ENCODE results near the gene NEUROD2. TPM values are rescaled to one million over a fixed set of nuclear protein-coding genes. Genes with fewer than 3 reads are reported as not detected.

The NEUROD2 gene
- total RNA-seq, 2 donors from 2014 or later: not detected

DNA sequence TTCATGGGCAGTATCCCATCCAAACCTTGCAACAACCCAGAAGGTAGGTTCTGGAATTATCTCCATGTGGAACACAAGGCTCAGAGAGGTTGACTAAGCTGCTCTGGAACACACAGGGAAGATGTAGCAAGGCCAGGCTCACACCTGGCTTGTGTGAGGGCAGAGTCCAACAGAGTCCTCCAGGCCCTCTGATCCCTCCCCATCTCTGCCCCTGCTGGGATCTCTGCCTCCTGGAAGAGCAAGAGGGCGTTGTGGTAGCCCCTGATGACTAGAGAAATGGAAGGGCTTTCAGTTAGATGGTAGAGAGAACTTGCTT is 12.0 kb upstream of the NEUROD2 start:
- Mint-ChIP-seq H3K4me1 (ENCODE audit: low read depth) (peaks cover 23% of the 10 kb centered on the region), H3K27ac (no peak overlapping the region), H3K9me3 (no peaks in the 10 kb centered on the region), H3K36me3 (ENCODE audit: insufficient read depth in 2 of 2) (no peaks in the 10 kb centered on the region), H3K27me3 (ENCODE audit: low read depth) (peaks cover 27% of the 10 kb centered on the region), H3K4me3 (no peak overlapping the region)
- ATAC-seq (replicated peaks in 1 of 2) (no peak), DNase-seq (no peak)

DNA sequence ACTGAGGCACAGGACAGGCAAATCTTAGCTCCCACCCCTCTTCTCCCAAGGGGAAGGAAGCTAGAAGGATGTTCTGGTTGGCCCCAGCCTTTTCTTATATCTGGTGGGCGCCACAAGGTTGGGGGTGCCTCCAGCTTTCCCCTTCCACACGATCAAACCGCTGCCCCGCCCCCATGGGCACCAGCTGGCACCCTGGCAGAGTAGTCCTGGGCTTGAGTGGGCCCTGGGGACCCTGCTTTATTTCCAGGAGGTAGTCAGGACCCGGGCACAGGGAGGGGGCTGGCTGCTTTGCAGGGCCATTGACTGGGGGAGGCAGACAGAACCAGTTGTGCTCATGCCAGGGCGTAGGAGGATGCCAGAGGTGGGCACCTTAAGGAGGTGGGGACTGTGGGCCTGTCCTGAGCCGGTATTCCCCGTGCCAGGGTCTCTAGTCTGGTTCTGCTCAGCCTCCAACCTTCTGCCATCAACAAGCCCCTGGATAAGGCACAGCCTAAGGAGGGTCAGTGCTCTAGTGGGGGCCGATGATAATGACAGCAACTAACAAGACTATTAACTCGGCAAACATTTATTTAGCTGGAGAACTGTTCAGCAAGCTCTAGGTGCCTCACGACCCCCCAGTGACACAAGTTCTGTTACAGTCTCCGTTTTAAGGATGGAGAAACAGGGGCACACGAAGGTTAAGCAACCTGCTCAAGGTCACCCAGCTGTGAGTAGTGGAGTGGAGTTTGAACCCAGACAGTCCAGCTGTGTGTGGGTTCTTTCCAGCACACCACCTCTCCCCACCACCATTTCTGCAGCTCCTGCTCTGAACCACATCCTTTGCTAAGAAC is 11.5 kb upstream of the NEUROD2 start:
- Mint-ChIP-seq H3K4me1 (ENCODE audit: low read depth) (peaks cover 23% of the 10 kb centered on the region), H3K9me3 (no peaks in the 10 kb centered on the region), H3K36me3 (ENCODE audit: insufficient read depth in 2 of 2) (no peaks in the 10 kb centered on the region), H3K27ac (no peak overlapping the region), H3K4me3 (no peak overlapping the region), H3K27me3 (ENCODE audit: low read depth) (peaks cover 22% of the 10 kb centered on the region)
- no peak for DNase-seq
- ATAC-seq (replicated peaks in 1 of 2): no peak

DNA sequence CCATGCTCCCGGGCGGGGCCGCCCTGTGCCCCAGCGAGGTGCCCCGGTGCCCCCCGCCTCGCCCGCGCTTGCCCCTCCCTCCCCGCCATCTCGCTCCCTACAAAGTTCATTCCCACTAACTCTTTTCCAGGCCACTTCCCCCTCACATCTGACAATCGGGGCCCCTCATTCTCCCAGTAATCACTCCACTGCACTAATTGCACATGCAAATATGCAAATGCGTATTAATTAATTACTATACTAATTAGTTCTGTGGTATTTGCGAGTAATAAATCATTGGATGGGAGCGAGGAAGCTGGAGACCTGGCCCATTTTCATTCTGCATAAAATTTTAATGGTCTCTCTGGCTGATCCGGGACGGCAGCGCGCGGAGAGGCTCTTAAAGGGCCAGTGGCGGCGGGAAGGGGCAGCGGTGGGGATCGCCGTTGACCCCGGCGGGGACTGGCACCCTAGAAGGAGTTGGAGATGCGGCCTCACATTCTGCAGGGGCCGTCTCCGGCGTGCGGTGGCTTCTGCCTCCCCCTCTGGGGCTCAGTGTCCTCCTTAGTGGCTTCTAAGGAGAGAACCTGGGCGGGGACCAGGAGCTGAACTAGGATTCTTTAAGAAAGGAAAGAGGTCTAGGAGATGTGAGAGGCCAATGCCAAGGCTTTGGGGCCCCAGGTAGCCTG is 10.7 kb upstream of the NEUROD2 start:
- Mint-ChIP-seq H3K4me3 (peak overlapping the region; percentile 81 to 85), H3K27ac (no peak overlapping the region), H3K27me3 (ENCODE audit: low read depth) (peaks cover 22% of the 10 kb centered on the region), H3K36me3 (ENCODE audit: insufficient read depth in 2 of 2) (no peaks in the 10 kb centered on the region), H3K4me1 (ENCODE audit: low read depth) (peaks cover 17% of the 10 kb centered on the region), H3K9me3 (no peaks in the 10 kb centered on the region)
- ATAC-seq (replicated peaks in 1 of 2): no peak
- DNase-seq: no peak

DNA sequence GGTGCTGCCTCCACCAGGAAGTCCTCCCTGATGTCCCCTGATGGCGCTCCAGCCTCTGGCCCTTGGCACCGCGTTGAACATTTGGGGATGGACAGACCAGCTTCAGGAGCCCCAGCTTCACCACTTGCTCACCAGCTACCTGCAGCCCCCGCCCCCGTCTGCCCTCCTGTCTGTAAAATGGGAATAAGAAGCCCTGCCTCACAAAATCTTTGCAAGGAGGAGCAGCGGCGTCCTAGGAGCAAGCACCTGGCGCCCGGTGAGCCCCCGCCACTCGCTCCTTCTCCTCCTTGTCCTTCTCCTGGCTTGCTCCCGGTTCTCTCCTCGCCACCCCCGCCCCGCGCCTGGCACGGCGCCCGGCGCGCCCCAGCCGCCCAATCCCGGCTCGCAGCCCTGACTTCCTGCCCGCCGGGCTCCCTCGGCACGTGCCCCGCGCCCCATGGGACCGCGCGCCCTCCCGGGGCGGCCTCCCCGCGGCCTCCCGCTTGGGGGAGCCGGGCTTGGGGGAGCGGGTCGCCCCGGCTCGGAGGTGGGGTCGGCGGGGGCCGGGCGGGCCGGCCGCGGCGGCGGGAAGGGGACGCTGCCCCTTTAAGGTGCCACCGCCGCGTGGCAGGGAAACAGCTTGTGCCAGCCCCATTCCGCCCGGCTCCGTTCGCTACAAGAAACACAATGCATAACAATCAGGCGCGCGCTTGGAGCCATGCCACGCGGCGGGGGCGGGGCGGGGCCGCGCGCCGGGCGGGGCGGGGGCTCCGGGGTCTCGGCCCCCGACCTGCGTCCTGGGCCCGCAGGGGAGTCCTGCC is 9.9 kb upstream of the NEUROD2 start:
- Mint-ChIP-seq H3K4me3 (peak overlapping the region; percentile 81 to 85), H3K9me3 (no peaks in the 10 kb centered on the region), H3K4me1 (ENCODE audit: low read depth) (peaks cover 10% of the 10 kb centered on the region), H3K27me3 (ENCODE audit: low read depth) (peaks cover 22% of the 10 kb centered on the region), H3K36me3 (ENCODE audit: insufficient read depth in 2 of 2) (no peaks in the 10 kb centered on the region), H3K27ac (no peak overlapping the region)
- peak; percentile 58 to 61 for DNase-seq
- ATAC-seq (replicated peaks in 1 of 2): peak; percentile 27 to 43

DNA sequence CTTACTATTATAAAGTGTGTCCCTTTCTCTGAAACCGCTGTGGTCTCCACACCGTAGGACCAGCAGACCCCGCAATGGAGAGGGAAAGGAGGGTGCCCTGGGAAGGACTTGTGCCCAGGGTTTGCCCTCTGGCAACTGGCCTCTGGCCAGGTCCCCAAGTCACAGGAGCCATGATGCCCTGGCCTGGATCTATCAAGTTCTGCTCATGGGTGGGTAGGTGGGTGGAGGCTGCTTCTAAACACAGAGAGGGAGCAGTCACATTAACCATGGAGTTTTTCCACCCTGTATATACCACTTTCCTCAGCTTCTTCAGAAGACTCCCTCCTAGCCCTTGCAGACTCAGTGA is 9.4 kb upstream of the NEUROD2 start:
- Mint-ChIP-seq H3K36me3 (ENCODE audit: insufficient read depth in 2 of 2) (no peaks in the 10 kb centered on the region), H3K4me3 (peak overlapping the region; percentile 59 to 65), H3K4me1 (ENCODE audit: low read depth) (peaks cover 4% of the 10 kb centered on the region), H3K9me3 (no peaks in the 10 kb centered on the region), H3K27me3 (ENCODE audit: low read depth) (peaks cover 22% of the 10 kb centered on the region), H3K27ac (no peak overlapping the region)
- ATAC-seq (replicated peaks in 1 of 2): no peak
- DNase-seq: no peak

DNA sequence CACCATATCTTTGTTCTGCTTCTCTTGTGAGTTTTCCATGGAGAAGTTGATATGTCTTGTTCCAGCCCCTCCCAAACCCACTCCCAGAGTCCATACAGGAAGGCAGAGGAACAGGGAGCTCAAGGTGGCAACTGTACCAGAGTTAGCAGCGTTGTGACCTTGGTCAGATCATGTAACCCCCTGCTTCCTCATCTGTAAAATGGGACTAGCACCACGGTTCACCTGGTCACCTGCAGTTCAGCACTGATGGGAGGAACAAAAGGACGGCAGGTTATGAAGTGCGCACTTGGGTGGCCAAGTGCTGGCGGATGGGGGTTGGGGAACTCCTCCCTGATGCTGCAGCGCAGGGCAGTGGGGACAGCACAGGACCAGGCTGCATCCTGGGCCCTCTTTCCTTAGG is 7.7 kb upstream of the NEUROD2 start:
- Mint-ChIP-seq H3K4me1 (ENCODE audit: low read depth) (no peaks in the 10 kb centered on the region), H3K4me3 (no peak overlapping the region), H3K36me3 (ENCODE audit: insufficient read depth in 2 of 2) (no peaks in the 10 kb centered on the region), H3K9me3 (no peaks in the 10 kb centered on the region), H3K27ac (no peak overlapping the region), H3K27me3 (ENCODE audit: low read depth) (peaks cover 28% of the 10 kb centered on the region)
- no peak for DNase-seq
- no peak for ATAC-seq (replicated peaks in 1 of 2)

DNA sequence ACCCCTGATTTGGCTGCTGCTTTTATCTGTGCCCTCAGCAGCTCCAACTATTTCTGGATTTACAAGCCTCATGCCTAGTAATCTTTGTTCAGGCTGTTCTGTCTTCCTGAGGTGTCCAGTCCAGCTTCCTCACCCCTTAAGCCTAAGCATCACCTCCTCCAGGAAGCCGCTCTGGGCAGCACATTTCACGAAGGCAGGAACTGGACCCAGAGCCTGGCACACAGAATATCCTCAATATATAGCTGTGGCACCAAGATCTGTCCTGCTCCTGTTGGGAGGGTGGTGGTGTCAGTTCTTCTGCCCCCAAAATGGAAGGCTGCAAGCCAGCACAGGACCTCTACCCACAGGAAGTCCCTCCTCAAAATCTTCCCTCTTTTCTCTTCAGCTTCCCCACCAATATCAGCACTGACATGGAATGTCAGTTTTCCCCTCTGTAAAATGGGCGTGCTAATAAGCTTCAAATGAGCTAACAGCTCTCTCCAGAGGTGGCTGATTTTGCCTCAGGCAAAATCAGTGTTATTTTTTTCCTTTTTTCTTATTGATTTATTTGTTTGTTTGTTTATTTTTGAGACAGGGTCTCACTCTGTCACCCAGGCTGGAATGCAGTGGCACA is 6.9 kb upstream of the NEUROD2 start:
- Mint-ChIP-seq H3K4me3 (no peak overlapping the region), H3K36me3 (ENCODE audit: insufficient read depth in 2 of 2) (no peaks in the 10 kb centered on the region), H3K9me3 (no peaks in the 10 kb centered on the region), H3K27me3 (ENCODE audit: low read depth) (peaks cover 26% of the 10 kb centered on the region), H3K4me1 (ENCODE audit: low read depth) (no peaks in the 10 kb centered on the region), H3K27ac (no peak overlapping the region)
- no peak for DNase-seq
- ATAC-seq (replicated peaks in 1 of 2): no peak

DNA sequence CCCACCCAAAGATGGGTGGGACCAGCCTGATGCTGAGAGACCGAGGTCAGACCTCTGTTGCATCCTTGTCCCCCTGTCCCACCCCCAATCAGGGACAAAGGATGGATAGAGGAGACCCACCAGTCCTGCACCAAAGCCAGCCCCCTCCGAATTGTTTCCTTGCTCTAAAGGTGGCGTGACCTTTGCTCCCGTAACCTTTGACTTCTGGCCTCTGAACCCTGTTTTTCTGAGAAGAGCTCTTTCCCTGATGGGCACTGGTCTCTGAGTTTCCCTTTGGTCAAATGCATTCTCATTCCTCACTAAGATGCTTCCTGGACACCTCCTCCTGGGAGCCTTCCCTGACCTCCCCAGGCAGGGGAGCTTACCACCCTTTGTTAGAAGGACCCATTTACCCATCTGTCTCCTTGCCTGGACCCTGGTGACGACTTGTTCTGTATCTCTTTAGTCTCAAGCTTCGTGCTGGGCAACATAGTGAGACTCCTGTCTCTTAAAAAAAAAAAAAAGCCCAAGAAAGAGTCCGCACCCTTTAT is 5.3 kb upstream of the NEUROD2 start:
- ATAC-seq (replicated peaks in 1 of 2) (no peak), DNase-seq (no peak)
- Mint-ChIP-seq H3K4me3 (no peak overlapping the region), H3K27me3 (ENCODE audit: low read depth) (peaks cover 37% of the 10 kb centered on the region), H3K27ac (no peak overlapping the region), H3K9me3 (no peaks in the 10 kb centered on the region), H3K36me3 (ENCODE audit: insufficient read depth in 2 of 2) (no peaks in the 10 kb centered on the region), H3K4me1 (ENCODE audit: low read depth) (no peaks in the 10 kb centered on the region)

DNA sequence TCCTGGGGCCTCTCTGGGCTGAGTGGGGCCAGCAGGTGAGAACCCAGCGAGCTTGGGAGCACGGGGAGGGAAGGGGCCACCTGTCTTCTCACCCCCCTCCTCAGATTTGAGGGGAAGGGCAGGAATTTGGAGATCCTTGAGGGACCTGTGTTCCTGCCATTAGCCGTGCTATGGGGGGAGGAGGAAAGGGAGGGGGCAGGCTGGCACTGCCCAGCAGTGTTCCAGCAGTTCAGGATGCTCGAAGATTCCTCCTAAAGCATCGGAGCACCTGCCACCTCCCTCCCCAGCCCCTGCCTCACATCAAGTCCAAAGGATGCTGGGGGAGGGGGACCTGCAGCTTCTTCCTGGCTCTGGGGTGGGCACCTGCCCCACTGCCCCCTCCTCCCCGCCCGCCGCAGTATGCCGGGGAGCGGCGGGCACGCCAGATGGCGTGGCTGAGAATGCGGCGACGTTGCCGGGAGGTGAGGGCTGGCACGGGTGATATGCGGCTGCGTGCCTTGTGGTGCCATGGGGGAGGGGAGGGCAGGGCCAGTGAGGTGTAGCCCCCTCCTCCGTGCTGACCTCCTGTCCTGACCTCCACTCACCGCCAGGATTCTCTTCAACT is 4.7 kb upstream of the NEUROD2 start:
- ATAC-seq (replicated peaks in 1 of 2) (no peak), DNase-seq (no peak)
- H3K27ac Mint-ChIP-seq: no peak overlapping the region
- H3K27me3 Mint-ChIP-seq (ENCODE audit: low read depth): peaks cover 38% of the 10 kb centered on the region
- no peaks in the 10 kb centered on the region for H3K36me3 Mint-ChIP-seq (ENCODE audit: insufficient read depth in 2 of 2)
- no peak overlapping the region for H3K4me3 Mint-ChIP-seq
- H3K9me3 Mint-ChIP-seq: no peaks in the 10 kb centered on the region
- H3K4me1 Mint-ChIP-seq (ENCODE audit: low read depth): peaks cover 2% of the 10 kb centered on the region

DNA sequence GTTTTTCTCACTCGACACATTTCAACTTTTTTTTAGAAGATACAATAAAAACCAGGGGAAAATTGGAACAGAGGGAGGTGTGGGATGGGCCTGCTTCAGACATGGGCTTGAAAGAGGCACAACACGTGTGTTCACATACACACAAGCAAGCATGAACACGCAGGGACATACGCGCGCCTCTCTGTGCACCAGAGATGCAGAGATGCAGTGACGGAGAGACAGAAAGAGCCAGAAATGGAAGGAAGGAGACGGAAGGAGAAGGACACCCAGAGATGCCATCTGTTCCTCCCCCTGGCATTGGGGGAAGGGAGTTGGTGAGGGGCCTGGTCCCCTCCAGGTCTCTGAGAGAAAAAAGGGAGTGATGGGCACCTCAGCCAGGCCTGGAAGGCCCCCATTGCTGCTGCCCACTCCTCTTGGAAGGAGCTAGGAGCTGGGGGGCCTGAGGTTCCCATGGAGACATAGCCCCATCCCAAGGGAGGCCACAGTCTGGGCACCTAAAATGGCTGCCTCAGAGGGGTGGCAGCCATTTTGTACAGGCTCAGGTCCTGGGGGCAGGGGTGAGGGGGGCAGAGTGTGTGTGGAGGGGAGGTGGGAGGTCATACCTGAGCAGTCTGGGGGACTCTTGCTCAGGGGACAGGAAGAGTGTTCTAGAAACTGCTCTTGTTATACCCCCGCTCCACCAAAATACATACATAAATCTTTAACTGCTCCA is 3.8 kb upstream of the NEUROD2 start:
- Mint-ChIP-seq H3K4me1 (ENCODE audit: low read depth) (peaks cover 6% of the 10 kb centered on the region), H3K4me3 (no peak overlapping the region), H3K27ac (no peak overlapping the region), H3K36me3 (ENCODE audit: insufficient read depth in 2 of 2) (no peaks in the 10 kb centered on the region), H3K9me3 (no peaks in the 10 kb centered on the region), H3K27me3 (ENCODE audit: low read depth) (peaks cover 42% of the 10 kb centered on the region)
- DNase-seq (no peak), ATAC-seq (replicated peaks in 1 of 2) (no peak)

DNA sequence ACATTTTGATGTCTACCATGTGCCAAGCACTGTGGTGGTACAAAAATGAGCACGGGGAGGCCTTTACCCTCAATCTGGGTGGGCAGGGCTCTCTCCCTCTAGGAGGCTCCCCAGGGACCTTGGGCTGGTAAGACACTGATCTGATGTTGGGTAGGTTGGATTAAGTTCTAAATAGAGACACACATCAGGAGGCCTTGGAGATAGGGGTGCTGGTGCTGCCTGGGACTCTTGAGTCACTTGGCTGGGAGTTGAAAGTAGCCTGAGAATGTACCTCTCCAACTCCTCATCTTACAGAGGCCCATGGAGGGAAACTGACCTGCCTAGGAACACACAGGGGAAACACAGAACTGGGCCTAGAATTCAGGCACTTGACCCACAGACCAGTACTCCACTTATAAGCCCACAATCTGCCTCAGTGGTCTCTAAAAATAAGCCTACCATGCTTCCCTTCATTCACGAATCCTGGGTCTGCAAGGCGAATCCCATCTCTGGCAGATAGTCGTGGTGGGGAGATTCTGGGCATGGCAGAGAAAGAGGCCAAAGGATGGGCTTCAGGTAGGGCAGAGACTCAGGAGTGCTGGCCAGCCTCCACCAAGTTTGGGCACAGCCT is 1.8 kb upstream of the NEUROD2 start:
- peaks cover 6% of the 10 kb centered on the region for H3K4me1 Mint-ChIP-seq (ENCODE audit: low read depth)
- no peaks in the 10 kb centered on the region for H3K9me3 Mint-ChIP-seq
- ATAC-seq (replicated peaks in 1 of 2): no peak
- no peak overlapping the region for H3K4me3 Mint-ChIP-seq
- H3K27ac Mint-ChIP-seq: no peak overlapping the region
- no peak for DNase-seq
- no peaks in the 10 kb centered on the region for H3K36me3 Mint-ChIP-seq (ENCODE audit: insufficient read depth in 2 of 2)
- peaks cover 36% of the 10 kb centered on the region for H3K27me3 Mint-ChIP-seq (ENCODE audit: low read depth)
